Caco-2 (cell line): ENCODE measurements around the gene DYNLRB1. TPM values are rescaled to one million over a fixed set of nuclear protein-coding genes. Genes with fewer than 3 reads are reported as not detected.

ENCODE experiments used
- BruUV-seq: library from RNA; stranded (reverse); fragments of 400-500 nt; replicated peaks from 2 replicates; lab custom pipeline; 2021; lab: Mats Ljungman, UMichigan
- CTCF ChIA-PET: fragments of 300-600 bp; sonication (Branson Sonifier 250); formaldehyde crosslinking; loops from one replicate; lab custom pipeline; 2022; ENCODE audit warnings: antibody characterized with exemption; lab: Charles Lee
- POLR2A ChIA-PET: fragments of 300-600 bp; sonication (Branson Sonifier 250); formaldehyde crosslinking; loops from one replicate; lab custom pipeline; 2022; ENCODE audit warnings: antibody characterized with exemption; lab: Charles Lee
- DNase-seq, 2 experiments: peaks; one replicate each; pipeline versions ENCODE4 v3.0.0 to v3.0.0-alpha.2; 2020 to 2022
- H3K27me3 ChIP-seq: replicated peaks from 2 replicates; pipeline ENCODE4 v1.6.0; 2011; ENCODE audit warnings: low read length; ENCODE audit not compliant: control insufficient read depth, insufficient read depth
- H3K36me3 ChIP-seq: 2 replicates; pipeline ENCODE4 v1.5.1; 2011; ENCODE audit warnings: low read length; ENCODE audit not compliant: control insufficient read depth, insufficient read depth
- H3K4me1 ChIP-seq: fragments of 250-450 bp; sonication (Bioruptor Pico); 2 replicates; pipeline ENCODE4 v1.5.1; 2020; ENCODE audit warnings: mild to moderate bottlenecking
- H3K4me3 ChIP-seq: 2 replicates; pipeline ENCODE4 v1.5.1; 2011; ENCODE audit warnings: low read depth, mild to moderate bottlenecking, control low read depth, low read length
- H3K9me3 ChIP-seq: fragments of 250-450 bp; sonication (Bioruptor Pico); 2 replicates; pipeline ENCODE4 v1.5.1; 2020; ENCODE audit warnings: mild to moderate bottlenecking, moderate library complexity
- H3K27ac Mint-ChIP-seq: one replicate; pipeline ENCODE4 v1.8.0; 2022; ENCODE audit warnings: mixed read lengths; ENCODE audit not compliant: unreplicated experiment
- H3K27me3 Mint-ChIP-seq: one replicate; pipeline ENCODE4 v1.8.0; 2022; ENCODE audit warnings: mixed read lengths; ENCODE audit not compliant: insufficient read depth, unreplicated experiment
- H3K36me3 Mint-ChIP-seq: one replicate; pipeline ENCODE4 v1.8.0; 2022; ENCODE audit warnings: mild to moderate bottlenecking, mixed read lengths; ENCODE audit not compliant: insufficient read depth, unreplicated experiment
- H3K4me1 Mint-ChIP-seq: one replicate; pipeline ENCODE4 v1.8.0; 2022; ENCODE audit warnings: low read depth, mixed read lengths; ENCODE audit not compliant: unreplicated experiment
- H3K4me3 Mint-ChIP-seq: one replicate; pipeline ENCODE4 v1.8.0; 2022; ENCODE audit warnings: mild to moderate bottlenecking, moderate library complexity, mixed read lengths; ENCODE audit not compliant: unreplicated experiment
- H3K9me3 Mint-ChIP-seq: one replicate; pipeline ENCODE4 v1.8.0; 2022; ENCODE audit warnings: mixed read lengths; ENCODE audit not compliant: unreplicated experiment
- CTCF ChIP-seq, 2 experiments: fragments of 200-600 bp in 1 of 2; IDR thresholded peaks; 1 replicate in 1 of 2; 2 replicates in 1 of 2; pipeline versions ENCODE4 v1.5.1 to v1.8.0; 2011 to 2022; ENCODE audit warnings: antibody characterized with exemption in 1 of 2, control low read depth in 1 of 2, inconsistent platforms in 1 of 2, low read depth in 1 of 2, low read length in 1 of 2, mild to moderate bottlenecking in 1 of 2, moderate library complexity in 1 of 2; ENCODE audit not compliant: insufficient read depth in 1 of 2, severe bottlenecking in 1 of 2, unreplicated experiment in 1 of 2
- intact Hi-C: fragments of 100-400 bp; cut with micrococcal nuclease; formaldehyde crosslinking; loops from one replicate; pipeline ENCODE4 v1.10.0; 2022; ENCODE audit not compliant: unreplicated experiment
- total RNA-seq: library from RNA; stranded (reverse); gene quantifications from 2 replicates; pipeline ENCODE4 v1.2.3, GENCODE V29; 2022

Gene DYNLRB1
- total RNA-seq, 1 experiment from 2014 or later: 359 TPM

- no peaks in the 10 kb centered on the region for H3K27me3 Mint-ChIP-seq
- H3K36me3 ChIP-seq: 0 out of 2 replicates have a peak, but pooled peaks cover 2% of the 10 kb centered on the region
- no peak for TF ChIP-seq CTCF (IDR thresholded peaks at IDR 0.05; ENCODE audit: insufficient read depth in 1 of 2, low read depth in 1 of 2, low read length in 1 of 2, severe bottlenecking in 1 of 2, unreplicated experiment in 1 of 2)
- H3K36me3 Mint-ChIP-seq: no peaks in the 10 kb centered on the region
- ChIA-PET CTCF (no interaction called here), POLR2A (no interaction called here)
- H3K27ac Mint-ChIP-seq: no peak overlapping the region
- BruUV-seq: no TSS peak
- no peak overlapping the region for H3K4me3 Mint-ChIP-seq
- peak in 1 of 2 experiments; percentile 35 for DNase-seq
- no peaks in the 10 kb centered on the region for H3K9me3 ChIP-seq
- no peak overlapping the region for H3K4me3 ChIP-seq
- intact Hi-C loops: no loop called here
- no peaks in the 10 kb centered on the region for H3K27me3 ChIP-seq
- no peaks in the 10 kb centered on the region for H3K4me1 Mint-ChIP-seq
- H3K9me3 Mint-ChIP-seq: no peaks in the 10 kb centered on the region
- H3K4me1 ChIP-seq: no peaks in the 10 kb centered on the region
Measured at GRCh38 chr20:34567892-34568865, 52.0 kb downstream of the DYNLRB1 start.

- Mint-ChIP-seq H3K27me3 (no peaks in the 10 kb centered on the region), H3K27ac (no peak overlapping the region), H3K4me1 (no peaks in the 10 kb centered on the region), H3K4me3 (no peak overlapping the region), H3K9me3 (no peaks in the 10 kb centered on the region), H3K36me3 (peaks cover 3% of the 10 kb centered on the region)
- no peaks in the 10 kb centered on the region for H3K4me1 ChIP-seq
- H3K9me3 ChIP-seq: no peaks in the 10 kb centered on the region
- no peak overlapping the region for H3K4me3 ChIP-seq
- intact Hi-C loops: no loop called here
- no TSS peak for BruUV-seq
- CTCF ChIA-PET: interaction anchor here (0.6 to 0.9 kb wide), 3 partner anchors 31 to 576 kb away, joined by 3 to 4 read pairs (median 3); no protein-coding TSS in a partner anchor
- POLR2A ChIA-PET: no interaction called here
- peak in 1 of 2 experiments; percentile 17 for DNase-seq
- no peak for TF ChIP-seq CTCF (IDR thresholded peaks at IDR 0.05; ENCODE audit: insufficient read depth in 1 of 2, low read depth in 1 of 2, low read length in 1 of 2, severe bottlenecking in 1 of 2, unreplicated experiment in 1 of 2)
- H3K27me3 ChIP-seq: no peaks in the 10 kb centered on the region
- 0 out of 2 replicates have a peak, but pooled peaks cover 2% of the 10 kb centered on the region for H3K36me3 ChIP-seq
Measured at GRCh38 chr20:34569598-34569997, 53.4 kb downstream of the DYNLRB1 start.

GRCh38 chr20:34570859-34571306 is 54.7 kb downstream of the DYNLRB1 start:
- Mint-ChIP-seq H3K27me3 (no peaks in the 10 kb centered on the region), H3K9me3 (no peaks in the 10 kb centered on the region), H3K4me1 (no peaks in the 10 kb centered on the region), H3K4me3 (no peak overlapping the region), H3K27ac (no peak overlapping the region), H3K36me3 (peaks cover 8% of the 10 kb centered on the region)
- intact Hi-C loops: no loop called here
- no peaks in the 10 kb centered on the region for H3K4me1 ChIP-seq
- no peaks in the 10 kb centered on the region for H3K27me3 ChIP-seq
- no peak overlapping the region for H3K4me3 ChIP-seq
- H3K9me3 ChIP-seq: no peaks in the 10 kb centered on the region
- ChIA-PET CTCF (no interaction called here), POLR2A (no interaction called here)
- no TSS peak for BruUV-seq
- H3K36me3 ChIP-seq: 0 out of 2 replicates have a peak, but pooled peaks cover 2% of the 10 kb centered on the region
- no peak for DNase-seq
- TF ChIP-seq CTCF (IDR thresholded peaks at IDR 0.05; ENCODE audit: insufficient read depth in 1 of 2, low read depth in 1 of 2, low read length in 1 of 2, severe bottlenecking in 1 of 2, unreplicated experiment in 1 of 2): no peak
